Heart left ventricle (tissue), 16 donors: ENCODE data around the gene ATP5F1A. TPM values are rescaled to one million over a fixed set of nuclear protein-coding genes. Genes with fewer than 3 reads are reported as not detected.

Source experiments
- ATAC-seq, 4 donors: fragments of 200-7000 bp; cut with Tn5 transposase; one replicate each; pipeline ENCODE4 v1.9.1; 2020 to 2022; ENCODE audit warnings: moderate library complexity in 4 of 4, mild to moderate bottlenecking in 3 of 4, moderate number of reproducible peaks in 1 of 4
- DNase-seq, 5 donors: peaks; one replicate each; pipeline ENCODE4 v3.0.0-alpha.2; 2020
- H3K27ac ChIP-seq, 12 donors: fragments of 200-600 bp; sonication (generic) in 4 of 12; one replicate each; pipeline versions ENCODE4 v1.5.0 to v1.8.0; 2016 to 2022; ENCODE audit warnings: mild to moderate bottlenecking in 2 of 12
- H3K27me3 ChIP-seq, 9 donors: fragments of 200-600 bp; sonication (generic) in 2 of 9; one replicate each; pipeline versions ENCODE4 v1.5.1 to v1.8.0; 2016 to 2022; ENCODE audit warnings: mild to moderate bottlenecking in 3 of 9
- H3K36me3 ChIP-seq, 9 donors: fragments of 200-600 bp; sonication (generic) in 2 of 9; one replicate each; pipeline versions ENCODE4 v1.5.0 to v1.8.0; 2018 to 2022; ENCODE audit warnings: mild to moderate bottlenecking in 2 of 9
- H3K4me1 ChIP-seq, 12 donors: fragments of 200-600 bp; sonication (generic) in 4 of 12; one replicate each; pipeline versions ENCODE4 v1.5.0 to v1.8.0; 2016 to 2022; ENCODE audit warnings: mild to moderate bottlenecking in 3 of 12
- H3K4me3 ChIP-seq, 12 donors: fragments of 200-600 bp; sonication (generic) in 4 of 12; one replicate each; pipeline versions ENCODE4 v1.5.0 to v1.8.0; 2017 to 2022; ENCODE audit warnings: mild to moderate bottlenecking in 9 of 12, moderate library complexity in 4 of 12
- H3K9me3 ChIP-seq, 12 donors: fragments of 200-600 bp; sonication (generic) in 4 of 12; one replicate each; pipeline versions ENCODE4 v1.5.0 to v1.8.0; 2016 to 2022; ENCODE audit warnings: mild to moderate bottlenecking in 1 of 12
- POLR2A ChIP-seq, 2 donors: fragments of 450-650 bp; IDR thresholded peaks; one replicate each; pipeline ENCODE4 v1.6.1; 2017; ENCODE audit warnings: antibody characterized with exemption in 2 of 2, mild to moderate bottlenecking in 2 of 2, moderate library complexity in 2 of 2
- WGBS, 4 donors: extraction: QIAGEN DNeasy Blood & Tissue Kit in 2 of 4; methylation state at CpG; one replicate each; pipeline versions ENCODE4 v1.1.5 to v1.1.7; 2013 to 2018; 5-methylcytosine and 5-hydroxymethylcytosine counted together
- intact Hi-C, 10 donors: fragments of 100-400 bp; cut with DNase I; formaldehyde crosslinking; loops; one replicate each; pipeline versions ENCODE4 v1.11.1 to v1.14.2; 2022
- polyA plus RNA-seq, 2 donors: library from polyadenylated mRNA; stranded (reverse); fragments of 200-250 nt; gene quantifications; one replicate each; pipeline ENCODE4 v1.2.3, GENCODE V29; 2013
- total RNA-seq, 9 donors: library from RNA; depleted of rRNA in 2 of 9; stranded (reverse); fragments of >200 nt in 2 of 9; fragmentation: NEBNext Ultra II Directional in 3 of 9; extraction: Animal tissue kit (Norgen Biotek cat#: 25700) in 3 of 9; gene quantifications; one replicate each; pipeline versions ENCODE4 v1.1.0 to v1.2.4, GENCODE V29; 2016 to 2023
- TF ChIP-seq, protein P1 (sequence below), 12 donors: fragments of 200-600 bp; sonication (generic) in 4 of 12; IDR thresholded peaks; one replicate each; pipeline versions ENCODE4 v1.5.0 to v1.8.0; 2018 to 2022; ENCODE audit warnings: antibody characterized with exemption in 12 of 12, mild to moderate bottlenecking in 5 of 12
- donor health status: ischemic (EF 13 %, LVEDD 7.1; RV severe dilation, severe dysfunction).
- donor health status: healthy with polysubstance abuse.
- donor health status: DM: no; HTN: yes; CAD: no.
- donor health status: DM: no; HTN: no; CAD: no.
- donor health status: ischemic (EF 25% LVEDD 6.9; RV normal size, moderate dysfunction).
- donor health status: ischemic (EF 25% LVEDD 5.7; RV mildly dilated, moderate dysfunction).
- donor health status: healthy.
- donor health status: DM: yes; HTN: yes; CAD: no.
- donor health status: ischemic (EF 35%, LVEDD 5.7; RV mildly dilated, moderate dysfunction).
- donor health status: nonischemic (EF 11% LVEDD 7.7; RV severe dilation, severe dysfunction).
- donor health status: DM: yes; HTN: yes; CAD: no.
- donor health status: PGD.
- donor health status: ischemic (EF 29% LVEDD 5.4; RV normal size, mild dysfunction).
- donor health status: nonischemic (EF 23%, LVEDD 6.1; RV moderate dilation, normal function).

ATP5F1A gene
- total and polyA plus RNA-seq, 11 donors: 926 to 3,149 (median 1,393) TPM

DNA sequence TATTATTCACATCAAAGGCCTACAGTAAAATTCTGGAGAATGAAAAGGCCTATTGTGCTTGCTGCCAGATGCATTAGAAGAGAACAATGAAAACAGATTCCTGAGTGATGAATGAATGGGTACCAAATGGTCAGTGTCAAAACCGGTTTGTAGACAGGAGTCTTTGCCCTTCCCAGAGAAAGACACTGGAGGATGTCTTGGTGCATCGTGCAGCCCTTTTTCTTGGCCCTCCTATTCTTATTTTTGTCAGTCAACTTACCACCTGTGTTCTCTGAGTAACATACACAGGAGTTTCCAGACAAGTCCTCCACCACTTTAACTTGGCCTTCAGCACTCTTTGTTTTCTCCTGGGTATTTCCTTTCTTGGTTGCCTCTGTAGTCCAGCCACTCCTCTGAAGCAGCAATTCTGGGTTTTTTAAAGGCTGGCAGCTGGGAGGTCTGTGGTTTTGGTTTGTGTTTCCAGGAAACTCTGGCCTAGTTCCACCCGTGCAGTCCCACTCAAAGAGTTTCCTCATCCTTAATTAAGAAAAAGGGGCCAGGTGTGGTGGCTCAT lies 55.4 kb downstream of the ATP5F1A start:
- no peak for DNase-seq
- TF ChIP-seq POLR2A (IDR thresholded peaks at IDR 0.05): no peak
- TF ChIP-seq, protein P1, sequence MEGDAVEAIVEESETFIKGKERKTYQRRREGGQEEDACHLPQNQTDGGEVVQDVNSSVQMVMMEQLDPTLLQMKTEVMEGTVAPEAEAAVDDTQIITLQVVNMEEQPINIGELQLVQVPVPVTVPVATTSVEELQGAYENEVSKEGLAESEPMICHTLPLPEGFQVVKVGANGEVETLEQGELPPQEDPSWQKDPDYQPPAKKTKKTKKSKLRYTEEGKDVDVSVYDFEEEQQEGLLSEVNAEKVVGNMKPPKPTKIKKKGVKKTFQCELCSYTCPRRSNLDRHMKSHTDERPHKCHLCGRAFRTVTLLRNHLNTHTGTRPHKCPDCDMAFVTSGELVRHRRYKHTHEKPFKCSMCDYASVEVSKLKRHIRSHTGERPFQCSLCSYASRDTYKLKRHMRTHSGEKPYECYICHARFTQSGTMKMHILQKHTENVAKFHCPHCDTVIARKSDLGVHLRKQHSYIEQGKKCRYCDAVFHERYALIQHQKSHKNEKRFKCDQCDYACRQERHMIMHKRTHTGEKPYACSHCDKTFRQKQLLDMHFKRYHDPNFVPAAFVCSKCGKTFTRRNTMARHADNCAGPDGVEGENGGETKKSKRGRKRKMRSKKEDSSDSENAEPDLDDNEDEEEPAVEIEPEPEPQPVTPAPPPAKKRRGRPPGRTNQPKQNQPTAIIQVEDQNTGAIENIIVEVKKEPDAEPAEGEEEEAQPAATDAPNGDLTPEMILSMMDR (IDR thresholded peaks at IDR 0.05): no peak
- Histone ChIP-seq H3K27ac (no peak overlapping the region), H3K4me1 (peaks cover 0 to 56% (median 0%) of the 10 kb centered on the region in 12 donors), H3K27me3 (no peaks in the 10 kb centered on the region), H3K36me3 (no peaks in the 10 kb centered on the region), H3K9me3 (peaks cover 0 to 3% (median 0%) of the 10 kb centered on the region in 12 donors), H3K4me3 (no peak overlapping the region)
- WGBS, 4 donors: 42 to 61% (median 51%) methylated on average over 3 of the region's 3 CpGs
- peak in 3 of 4 donors; percentile 31 to 37 (median 36) for ATAC-seq
- intact Hi-C loops: no loop called here

DNA sequence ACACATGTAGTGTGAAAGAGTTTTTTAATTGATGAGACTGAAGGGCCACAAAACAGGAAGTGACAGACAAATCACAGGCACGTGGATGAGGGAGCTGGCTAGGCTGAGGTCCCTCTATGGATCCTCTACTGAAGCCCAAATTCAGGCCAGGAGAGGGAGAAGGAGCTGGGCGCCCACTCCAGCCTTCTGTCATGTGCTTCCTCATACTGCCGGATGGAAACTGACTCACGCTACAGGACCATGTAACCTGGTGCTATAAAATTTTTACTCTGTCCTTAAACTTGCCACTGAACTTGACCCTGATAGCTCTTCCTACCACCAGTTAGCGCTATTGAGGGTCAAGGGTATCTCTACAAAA lies 57.4 kb downstream of the ATP5F1A start:
- no peak for DNase-seq
- Histone ChIP-seq H3K4me3 (no peak overlapping the region), H3K27ac (no peak overlapping the region), H3K36me3 (no peaks in the 10 kb centered on the region), H3K4me1 (peaks cover 0 to 56% (median 0%) of the 10 kb centered on the region in 12 donors), H3K27me3 (no peaks in the 10 kb centered on the region), H3K9me3 (peaks cover 0 to 3% (median 0%) of the 10 kb centered on the region in 12 donors)
- 74 to 85% (median 81%) methylated on average over 5 of the region's 5 CpGs for WGBS, 4 donors
- intact Hi-C loops: no loop called here
- ATAC-seq: no peak
- TF ChIP-seq, protein P1 (IDR thresholded peaks at IDR 0.05): no peak
- no peak for TF ChIP-seq POLR2A (IDR thresholded peaks at IDR 0.05)

DNA sequence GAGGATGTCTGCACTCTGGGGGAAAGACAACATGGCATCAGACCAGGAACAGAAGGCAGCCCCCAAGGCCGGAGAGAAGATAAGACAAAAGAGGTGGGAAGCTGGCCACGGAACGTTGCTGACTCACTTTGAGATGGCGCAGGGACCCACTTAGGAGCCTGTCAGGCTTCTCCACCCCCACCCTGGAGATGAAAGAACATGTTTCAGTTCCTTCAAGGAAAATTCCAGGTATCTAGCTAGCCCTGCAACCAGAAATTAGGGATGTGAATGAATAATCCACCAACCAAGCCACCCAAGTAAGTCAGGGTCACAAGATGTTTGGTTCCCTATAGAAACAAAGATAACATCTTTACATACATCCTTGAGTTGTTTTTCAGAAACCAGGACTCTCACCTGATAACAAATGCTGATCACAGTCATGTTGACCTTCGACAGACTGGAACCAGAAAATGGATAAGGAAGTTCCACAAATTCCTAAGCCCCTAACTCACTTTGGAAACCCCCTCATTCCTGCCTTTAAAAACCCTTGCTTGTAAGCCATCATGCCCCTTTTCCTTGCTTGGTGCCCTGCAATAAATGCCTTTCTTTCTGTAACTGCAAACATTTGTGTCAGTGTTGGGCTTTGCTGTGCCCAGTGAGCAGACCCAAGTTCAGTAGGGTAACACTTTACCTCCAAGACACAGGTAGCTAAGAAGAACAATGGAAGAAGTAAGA lies 57.9 kb downstream of the ATP5F1A start:
- peaks cover 0 to 3% (median 0%) of the 10 kb centered on the region in 12 donors for H3K9me3 ChIP-seq
- no peaks in the 10 kb centered on the region for H3K27me3 ChIP-seq
- DNase-seq (no peak), ATAC-seq (no peak)
- H3K4me1 ChIP-seq: peaks cover 0 to 56% (median 0%) of the 10 kb centered on the region in 12 donors
- H3K4me3 ChIP-seq: no peak overlapping the region
- intact Hi-C loops: no loop called here
- no peaks in the 10 kb centered on the region for H3K36me3 ChIP-seq
- WGBS, 4 donors: 58 to 80% (median 67%) methylated on average over 5 of the region's 5 CpGs
- no peak for TF ChIP-seq POLR2A (IDR thresholded peaks at IDR 0.05)
- TF ChIP-seq, protein P1 (IDR thresholded peaks at IDR 0.05): no peak
- H3K27ac ChIP-seq: no peak overlapping the region

DNA sequence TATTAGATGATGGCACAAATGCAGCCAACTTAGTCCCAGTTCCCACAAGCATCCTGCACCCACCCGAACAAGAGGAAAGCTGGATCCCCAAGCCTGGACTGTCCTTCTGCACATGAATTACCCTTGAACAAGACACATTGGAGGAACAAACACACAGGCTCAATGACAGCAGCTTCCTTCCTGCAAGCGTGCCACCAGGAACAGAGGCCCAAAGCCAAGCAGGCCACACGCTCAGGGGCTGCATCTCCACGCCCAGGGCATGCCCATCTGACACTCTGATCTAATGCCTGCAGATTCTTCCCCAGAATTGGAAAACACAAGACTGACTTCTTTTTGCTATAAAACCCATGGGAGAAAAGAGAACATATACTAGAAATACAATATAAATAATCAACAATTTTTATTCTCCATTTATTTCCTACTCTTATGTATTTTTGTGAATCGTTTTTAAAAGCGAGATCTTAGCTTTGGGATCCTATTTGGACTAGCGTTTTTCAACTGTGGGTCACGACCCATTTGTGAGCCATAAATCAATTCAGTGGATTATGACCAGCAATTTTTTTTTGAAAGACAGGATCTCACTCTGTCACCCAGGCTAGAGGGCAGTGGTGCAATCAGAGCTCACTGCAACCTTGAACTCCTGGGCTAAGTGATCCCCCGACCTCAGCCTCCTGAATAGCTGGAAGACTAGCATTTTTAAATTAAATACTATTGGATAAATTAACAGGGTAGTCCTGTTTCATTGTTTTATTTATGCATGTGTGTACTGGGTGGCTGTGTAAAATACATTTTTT lies 60.4 kb downstream of the ATP5F1A start:
- no peaks in the 10 kb centered on the region for H3K27me3 ChIP-seq
- no peak overlapping the region for H3K4me3 ChIP-seq
- H3K27ac ChIP-seq: peak overlapping the region in 1 of 12 donors; percentile 6
- WGBS, 4 donors: 69 to 79% (median 75%) methylated on average over 9 of the region's 9 CpGs
- H3K4me1 ChIP-seq: peaks cover 0 to 46% (median 0%) of the 10 kb centered on the region in 12 donors
- no peaks in the 10 kb centered on the region for H3K36me3 ChIP-seq
- no peak for TF ChIP-seq POLR2A (IDR thresholded peaks at IDR 0.05)
- TF ChIP-seq, protein P1 (IDR thresholded peaks at IDR 0.05): no peak
- DNase-seq (no peak), ATAC-seq (no peak)
- intact Hi-C loops: no loop called here
- no peaks in the 10 kb centered on the region for H3K9me3 ChIP-seq
